A673 (cell line): Measurements from ENCODE around the gene NCEH1. TPM values are rescaled to one million over a fixed set of nuclear protein-coding genes. Genes with fewer than 3 reads are reported as not detected.

Source experiments
- BruUV-seq: library from RNA; stranded (reverse); fragments of 400-500 nt; replicated peaks from 2 replicates; lab custom pipeline; 2021; lab: Mats Ljungman, UMichigan
- CTCF ChIA-PET: fragments of 300-600 bp; sonication (Branson Sonifier 250); formaldehyde crosslinking; loops from one replicate; lab custom pipeline; 2022; ENCODE audit warnings: antibody characterized with exemption; lab: Charles Lee
- POLR2A ChIA-PET: fragments of 300-600 bp; sonication (Branson Sonifier 250); formaldehyde crosslinking; loops from one replicate; lab custom pipeline; 2022; ENCODE audit warnings: antibody characterized with exemption; ENCODE audit not compliant: low non-redundant PET; lab: Charles Lee
- DNase-seq: peaks from one replicate; pipeline ENCODE4 v3.0.0-alpha.2; 2015; ENCODE audit warnings: low spot score
- H3K27ac ChIP-seq: fragments of 200-600 bp; sonication (generic); 2 replicates; pipeline ENCODE4 v1.5.1; 2016; ENCODE audit warnings: mixed run types, low read depth, mild to moderate bottlenecking, mixed read lengths, antibody characterized with exemption, low read length; ENCODE audit not compliant: poor library complexity, severe bottlenecking
- H3K27me3 ChIP-seq: fragments of 200-600 bp; sonication (generic); replicated peaks from 2 replicates; pipeline ENCODE4 v1.6.1; 2017; ENCODE audit warnings: mixed run types, low read depth, mild to moderate bottlenecking, mixed read lengths, antibody characterized with exemption, low read length; ENCODE audit not compliant: insufficient read depth, poor library complexity
- H3K36me3 ChIP-seq: fragments of 200-600 bp; sonication (generic); 2 replicates; pipeline ENCODE4 v1.6.1; 2016; ENCODE audit warnings: mixed run types, mild to moderate bottlenecking, mixed read lengths, antibody characterized with exemption, low read length; ENCODE audit not compliant: insufficient read depth, poor library complexity, severe bottlenecking
- H3K4me1 ChIP-seq: fragments of 200-600 bp; sonication (generic); 2 replicates; pipeline ENCODE4 v1.6.1; 2017; ENCODE audit warnings: mixed run types, mild to moderate bottlenecking, mixed read lengths, antibody characterized with exemption, low read length; ENCODE audit not compliant: insufficient read depth, poor library complexity, severe bottlenecking
- H3K4me3 ChIP-seq: fragments of 200-600 bp; sonication (generic); 2 replicates; pipeline ENCODE4 v1.5.1; 2016; ENCODE audit warnings: low read depth, mixed run types, mild to moderate bottlenecking, mixed read lengths, low read length; ENCODE audit not compliant: poor library complexity, severe bottlenecking
- H3K9me3 ChIP-seq: fragments of 200-600 bp; sonication (generic); 2 replicates; pipeline ENCODE4 v1.6.1; 2016; ENCODE audit warnings: mixed run types, low read depth, mild to moderate bottlenecking, mixed read lengths, antibody characterized with exemption, low read length; ENCODE audit not compliant: poor library complexity, severe bottlenecking
- CTCF ChIP-seq: fragments of 300-800, 200-600 bp; sonication (generic); conservative IDR thresholded peaks from 2 replicates; pipeline ENCODE4 v1.5.1; 2017; ENCODE audit warnings: low read depth, mild to moderate bottlenecking, antibody characterized with exemption, low read length, moderate library complexity, mixed read lengths
- EZH2 ChIP-seq: fragments of 200-600 bp; sonication (generic); IDR thresholded peaks from 2 replicates; pipeline ENCODE4 v1.6.1; 2017; ENCODE audit warnings: borderline replicate concordance, low read depth, mild to moderate bottlenecking, mixed read lengths, antibody characterized with exemption, low read length; ENCODE audit not compliant: poor library complexity, severe bottlenecking
- intact Hi-C: fragments of 100-400 bp; cut with micrococcal nuclease; formaldehyde crosslinking; loops from one replicate; pipeline ENCODE4 v1.10.0; 2022; ENCODE audit not compliant: unreplicated experiment
- total RNA-seq: library from RNA; stranded (reverse); gene quantifications from 2 replicates; pipeline ENCODE4 v1.2.3, GENCODE V29; 2021

Gene NCEH1
- total RNA-seq, 1 experiment from 2014 or later, result 3.5 TPM

- CTCF ChIA-PET, result no interaction called here
- DNase-seq, result no peak
- Histone ChIP-seq H3K36me3 (no peaks in the 10 kb centered on the region), H3K27ac (no peak overlapping the region), H3K4me3 (no peak overlapping the region), H3K27me3 (no peaks in the 10 kb centered on the region), H3K4me1 (no peaks in the 10 kb centered on the region), H3K9me3 (no peaks in the 10 kb centered on the region)
- TF ChIP-seq EZH2, result no peak
- TF ChIP-seq CTCF, result no peak
- intact Hi-C loops, result no loop called here
- no TSS peak for BruUV-seq
- POLR2A ChIA-PET, result no interaction called here
These were observed 56.4 kb downstream of the NCEH1 start for GRCh38 chr3:172654470-172654869.

- H3K9me3 ChIP-seq, result no peaks in the 10 kb centered on the region
- no TSS peak for BruUV-seq
- H3K4me3 ChIP-seq, result no peak overlapping the region
- no peaks in the 10 kb centered on the region for H3K36me3 ChIP-seq
- DNase-seq, result no peak
- H3K27me3 ChIP-seq, result no peaks in the 10 kb centered on the region
- no peak overlapping the region for H3K27ac ChIP-seq
- TF ChIP-seq CTCF (no peak), EZH2 (no peak)
- H3K4me1 ChIP-seq, result no peaks in the 10 kb centered on the region
- CTCF ChIA-PET, result interaction anchor here (0.5 kb wide), 1 partner anchor 30 kb away, joined by 3 read pairs; no protein-coding TSS in a partner anchor
- intact Hi-C loops, result no loop called here
- POLR2A ChIA-PET, result no interaction called here
These were observed 57.8 kb downstream of the NCEH1 start for GRCh38 chr3:172653004-172653572.

- no peaks in the 10 kb centered on the region for H3K4me1 ChIP-seq
- no peaks in the 10 kb centered on the region for H3K36me3 ChIP-seq
- H3K27ac ChIP-seq, result no peak overlapping the region
- intact Hi-C loops, result no loop called here
- no TSS peak for BruUV-seq
- TF ChIP-seq EZH2 (no peak), CTCF (no peak)
- no peak overlapping the region for H3K4me3 ChIP-seq
- ChIA-PET CTCF (interaction anchor here (0.5 to 0.7 kb wide), 2 partner anchors 29 to 50 kb away, joined by 3 to 4 read pairs; no protein-coding TSS in a partner anchor), POLR2A (no interaction called here)
- no peaks in the 10 kb centered on the region for H3K27me3 ChIP-seq
- H3K9me3 ChIP-seq, result no peaks in the 10 kb centered on the region
- DNase-seq, result no peak
These were observed 58.8 kb downstream of the NCEH1 start for GRCh38 chr3:172651936-172652625.
